Measurements from ENCODE around the gene C6orf89. TPM values are rescaled to one million over a fixed set of nuclear protein-coding genes. Genes with fewer than 3 reads are reported as not detected.

Gene C6orf89
- total and polyA plus RNA-seq, 2 of the 13 experiments (the other 11 are each of a cell fraction or from before 2014, with no cell fraction given), result 22.1 to 32.2 TPM

DNA sequence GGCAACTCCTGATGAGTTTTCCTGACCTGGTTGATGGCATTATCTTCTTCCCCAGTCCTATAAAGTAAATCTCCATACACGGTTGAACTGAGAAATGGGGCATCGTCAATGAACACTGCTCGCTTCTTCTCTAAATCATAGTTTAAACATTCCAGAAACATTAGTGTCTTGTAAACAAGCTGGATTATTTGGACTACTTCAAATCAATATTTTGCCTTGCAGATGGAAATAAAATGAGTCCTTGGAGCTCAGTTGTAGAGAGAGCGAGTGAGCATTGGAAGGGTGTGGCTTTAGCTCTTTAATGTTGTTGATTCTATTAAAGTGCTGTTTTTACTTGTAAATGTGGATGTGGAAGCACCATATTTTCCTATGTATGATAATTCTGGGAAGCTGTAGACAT, 18.4 kb downstream of the C6orf89 start:
- Histone ChIP-seq H3K79me2 (ENCODE audit: insufficient read depth, low read length) (no peaks in the 10 kb centered on the region), H3K27ac (ENCODE audit: extremely low read length, insufficient read depth, low read length) (no peak overlapping the region), H3K4me3 (replicated peaks in 1 of 3; ENCODE audit: insufficient read depth in 1 of 3, low read depth in 2 of 3, low read length in 3 of 3) (no peak overlapping the region), H3K9ac (ENCODE audit: insufficient read depth, low read depth, low read length) (no peak overlapping the region), H3K4me1 (ENCODE audit: insufficient read depth, low read length) (no peaks in the 10 kb centered on the region), H4K20me1 (ENCODE audit: insufficient read depth, low read length) (no peaks in the 10 kb centered on the region), H2AFZ (ENCODE audit: low read length) (no peak overlapping the region), H3K36me3 (replicated peaks in 1 of 2; ENCODE audit: control insufficient read depth in 1 of 2, insufficient read depth in 2 of 2, low read length in 2 of 2) (peaks cover 15 to 39% of the 10 kb centered on the region in 2 experiments), H3K4me2 (ENCODE audit: low read depth, low read length) (no peak overlapping the region), H3K27me3 (ENCODE audit: control insufficient read depth in 1 of 2, insufficient read depth in 2 of 2, low read length in 2 of 2) (no peaks in the 10 kb centered on the region), H3K9me3 (ENCODE audit: low read length) (no peaks in the 10 kb centered on the region)
- FAIRE-seq (no peak), DNase-seq (ENCODE audit: low spot score) (no peak), ATAC-seq (no peak)
- in situ Hi-C loops (cut with HindIII; ENCODE audit: extremely low pct_ligation_motif_present, low pct_unique_long_range_greater_than_20kb) (no loop called here), intact Hi-C loops (cut with micrococcal nuclease; ENCODE audit: unreplicated experiment) (no loop called here)
- 93% methylated on average over 4 of the region's 4 CpGs for WGBS (ENCODE audit: low lambda C conversion rate)
- no TSS peak for BruUV-seq (replicated peaks)
- ChIA-PET CTCF (ENCODE audit: low intra/inter-chr PET ratio, low total read pairs) (no interaction called here), POLR2A (no interaction called here)
- no peak for TF ChIP-seq MXI1 (IDR thresholded peaks at IDR 0.05; ENCODE audit: borderline replicate concordance, low read depth, low read length)
- TF ChIP-seq PRPF4 (IDR thresholded peaks at IDR 0.05; ENCODE audit: low read depth, low read length, poor library complexity, severe bottlenecking), result no peak
- no peak for TF ChIP-seq LCORL (IDR thresholded peaks at IDR 0.05)
- TF ChIP-seq LCORL (CRISPR knock-in tag; IDR thresholded peaks at IDR 0.05), result no peak
- TF ChIP-seq ZNF124 (CRISPR knock-in tag; IDR thresholded peaks at IDR 0.05), result no peak
- no peak for TF ChIP-seq ZNF292 (CRISPR knock-in tag; IDR thresholded peaks at IDR 0.05; ENCODE audit: borderline replicate concordance, low read depth)
- no peak for TF ChIP-seq ZKSCAN1 (IDR thresholded peaks at IDR 0.05; ENCODE audit: low read length)
- TF ChIP-seq, protein P1, sequence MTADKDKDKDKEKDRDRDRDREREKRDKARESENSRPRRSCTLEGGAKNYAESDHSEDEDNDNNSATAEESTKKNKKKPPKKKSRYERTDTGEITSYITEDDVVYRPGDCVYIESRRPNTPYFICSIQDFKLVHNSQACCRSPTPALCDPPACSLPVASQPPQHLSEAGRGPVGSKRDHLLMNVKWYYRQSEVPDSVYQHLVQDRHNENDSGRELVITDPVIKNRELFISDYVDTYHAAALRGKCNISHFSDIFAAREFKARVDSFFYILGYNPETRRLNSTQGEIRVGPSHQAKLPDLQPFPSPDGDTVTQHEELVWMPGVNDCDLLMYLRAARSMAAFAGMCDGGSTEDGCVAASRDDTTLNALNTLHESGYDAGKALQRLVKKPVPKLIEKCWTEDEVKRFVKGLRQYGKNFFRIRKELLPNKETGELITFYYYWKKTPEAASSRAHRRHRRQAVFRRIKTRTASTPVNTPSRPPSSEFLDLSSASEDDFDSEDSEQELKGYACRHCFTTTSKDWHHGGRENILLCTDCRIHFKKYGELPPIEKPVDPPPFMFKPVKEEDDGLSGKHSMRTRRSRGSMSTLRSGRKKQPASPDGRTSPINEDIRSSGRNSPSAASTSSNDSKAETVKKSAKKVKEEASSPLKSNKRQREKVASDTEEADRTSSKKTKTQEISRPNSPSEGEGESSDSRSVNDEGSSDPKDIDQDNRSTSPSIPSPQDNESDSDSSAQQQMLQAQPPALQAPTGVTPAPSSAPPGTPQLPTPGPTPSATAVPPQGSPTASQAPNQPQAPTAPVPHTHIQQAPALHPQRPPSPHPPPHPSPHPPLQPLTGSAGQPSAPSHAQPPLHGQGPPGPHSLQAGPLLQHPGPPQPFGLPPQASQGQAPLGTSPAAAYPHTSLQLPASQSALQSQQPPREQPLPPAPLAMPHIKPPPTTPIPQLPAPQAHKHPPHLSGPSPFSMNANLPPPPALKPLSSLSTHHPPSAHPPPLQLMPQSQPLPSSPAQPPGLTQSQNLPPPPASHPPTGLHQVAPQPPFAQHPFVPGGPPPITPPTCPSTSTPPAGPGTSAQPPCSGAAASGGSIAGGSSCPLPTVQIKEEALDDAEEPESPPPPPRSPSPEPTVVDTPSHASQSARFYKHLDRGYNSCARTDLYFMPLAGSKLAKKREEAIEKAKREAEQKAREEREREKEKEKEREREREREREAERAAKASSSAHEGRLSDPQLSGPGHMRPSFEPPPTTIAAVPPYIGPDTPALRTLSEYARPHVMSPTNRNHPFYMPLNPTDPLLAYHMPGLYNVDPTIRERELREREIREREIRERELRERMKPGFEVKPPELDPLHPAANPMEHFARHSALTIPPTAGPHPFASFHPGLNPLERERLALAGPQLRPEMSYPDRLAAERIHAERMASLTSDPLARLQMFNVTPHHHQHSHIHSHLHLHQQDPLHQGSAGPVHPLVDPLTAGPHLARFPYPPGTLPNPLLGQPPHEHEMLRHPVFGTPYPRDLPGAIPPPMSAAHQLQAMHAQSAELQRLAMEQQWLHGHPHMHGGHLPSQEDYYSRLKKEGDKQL (CRISPR knock-in tag; IDR thresholded peaks at IDR 0.05; ENCODE audit: low read depth), result no peak
- TF ChIP-seq AHR (CRISPR knock-in tag; IDR thresholded peaks at IDR 0.05), result no peak
- no peak for TF ChIP-seq NFIB (CRISPR knock-in tag; IDR thresholded peaks at IDR 0.05; ENCODE audit: borderline replicate concordance)
- TF ChIP-seq HOXA3 (CRISPR knock-in tag; IDR thresholded peaks at IDR 0.05), result no peak
- no peak for TF ChIP-seq ZNF607 (CRISPR knock-in tag; IDR thresholded peaks at IDR 0.05; ENCODE audit: borderline replicate concordance)
- no peak for TF ChIP-seq RXRA (CRISPR knock-in tag; IDR thresholded peaks at IDR 0.05)
- TF ChIP-seq ZMYM4 (CRISPR knock-in tag; IDR thresholded peaks at IDR 0.05), result no peak

Data from HepG2 (cell line).